Measurements from ENCODE around the gene PITPNM1.
"Not testable (repeated sequence)": the region's sequence is repeated elsewhere in the genome, so short reads cannot be mapped to it uniquely, and the experiment has no call there.

PITPNM1 gene

GRCh38 chr11:67482827-67483798 lies 22.1 kb downstream of the PITPNM1 start, which contains the start of gene AIP:
AIP (plus strand) TSS chr11:67483026; CDS start chr11:67483159, 133 bp downstream.
- TF ChIP-seq ZNF274 (IDR thresholded peaks at IDR 0.05; ENCODE audit: low read depth, low read length): no peak
- peak within 1 kb of the TSS; percentile 59; the same call in 1 of the 2 replicates for H3K4me3 ChIP-seq (ENCODE audit: low read length)

GRCh38 chr11:67482275-67482826 lies 22.8 kb downstream of the PITPNM1 start:
- TF ChIP-seq ZNF274 (IDR thresholded peaks at IDR 0.05; ENCODE audit: low read depth, low read length): no peak
- H3K4me3 ChIP-seq (ENCODE audit: low read length): peak overlapping the region; percentile 59; the same call in 1 of the 2 replicates

- not testable (repeated sequence) for H3K4me3 ChIP-seq (ENCODE audit: low read length)
These were observed 27.7 kb downstream of the PITPNM1 start for GRCh38 chr11:67477344-67478050.

GRCh38 chr11:67476692-67477091 lies 28.5 kb downstream of the PITPNM1 start:
- H3K4me3 ChIP-seq (ENCODE audit: low read length): not testable (repeated sequence)

GRCh38 chr11:67472882-67473281 lies 32.3 kb downstream of the PITPNM1 start:
- no peak for TF ChIP-seq ZNF274 (IDR thresholded peaks at IDR 0.05; ENCODE audit: low read depth, low read length)

GRCh38 chr11:67470337-67471002 lies 34.7 kb downstream of the PITPNM1 start:
- H3K4me3 ChIP-seq (ENCODE audit: low read length): no peak overlapping the region
- TF ChIP-seq ZNF274 (IDR thresholded peaks at IDR 0.05; ENCODE audit: low read depth, low read length): no peak

More at GRCh38 chr11:67472882-67473281, 32.3 kb downstream of the PITPNM1 start:
- no peak overlapping the region for H3K4me3 ChIP-seq (ENCODE audit: low read length)

GRCh38 chr11:67469508-67469811 lies 35.7 kb downstream of the PITPNM1 start:
- H3K4me3 ChIP-seq (ENCODE audit: low read length): peak overlapping the region; percentile 52; the same call in 1 of the 2 replicates
- TF ChIP-seq ZNF274 (IDR thresholded peaks at IDR 0.05; ENCODE audit: low read depth, low read length): no peak

GRCh38 chr11:67468759-67469507 lies 36.2 kb downstream of the PITPNM1 start, which contains the start of gene TMEM134:
TMEM134 (minus strand) TSS chr11:67469251; CDS start chr11:67469192, 59 bp downstream.
- H3K4me3 ChIP-seq (ENCODE audit: low read length): peak within 1 kb of the TSS; percentile 82
- no peak for TF ChIP-seq ZNF274 (IDR thresholded peaks at IDR 0.05; ENCODE audit: low read depth, low read length)

- H3K4me3 ChIP-seq (ENCODE audit: low read length): peak overlapping the region; percentile 82
- no peak for TF ChIP-seq ZNF274 (IDR thresholded peaks at IDR 0.05; ENCODE audit: low read depth, low read length)
These were observed 36.8 kb downstream of the PITPNM1 start for GRCh38 chr11:67468456-67468758.

- H3K4me3 ChIP-seq (ENCODE audit: low read length): peak overlapping the region; percentile 82; the same call in 1 of the 2 replicates
- no peak for TF ChIP-seq ZNF274 (IDR thresholded peaks at IDR 0.05; ENCODE audit: low read depth, low read length)
These were observed 37.1 kb downstream of the PITPNM1 start for GRCh38 chr11:67468056-67468455.

- H3K4me3 ChIP-seq (ENCODE audit: low read length): no peak overlapping the region
- TF ChIP-seq ZNF274 (IDR thresholded peaks at IDR 0.05; ENCODE audit: low read depth, low read length): no peak
These were observed 38.0 kb downstream of the PITPNM1 start for GRCh38 chr11:67466962-67467771.

GRCh38 chr11:67466367-67466766 lies 38.8 kb downstream of the PITPNM1 start:
- H3K4me3 ChIP-seq (ENCODE audit: low read length): no peak overlapping the region
- no peak for TF ChIP-seq ZNF274 (IDR thresholded peaks at IDR 0.05; ENCODE audit: low read depth, low read length)

GRCh38 chr11:67465530-67465929 lies 39.6 kb downstream of the PITPNM1 start:
- H3K4me3 ChIP-seq (ENCODE audit: low read length): peak overlapping the region; percentile 81
